ENCODE measurements around the gene MMP3.

DNA sequence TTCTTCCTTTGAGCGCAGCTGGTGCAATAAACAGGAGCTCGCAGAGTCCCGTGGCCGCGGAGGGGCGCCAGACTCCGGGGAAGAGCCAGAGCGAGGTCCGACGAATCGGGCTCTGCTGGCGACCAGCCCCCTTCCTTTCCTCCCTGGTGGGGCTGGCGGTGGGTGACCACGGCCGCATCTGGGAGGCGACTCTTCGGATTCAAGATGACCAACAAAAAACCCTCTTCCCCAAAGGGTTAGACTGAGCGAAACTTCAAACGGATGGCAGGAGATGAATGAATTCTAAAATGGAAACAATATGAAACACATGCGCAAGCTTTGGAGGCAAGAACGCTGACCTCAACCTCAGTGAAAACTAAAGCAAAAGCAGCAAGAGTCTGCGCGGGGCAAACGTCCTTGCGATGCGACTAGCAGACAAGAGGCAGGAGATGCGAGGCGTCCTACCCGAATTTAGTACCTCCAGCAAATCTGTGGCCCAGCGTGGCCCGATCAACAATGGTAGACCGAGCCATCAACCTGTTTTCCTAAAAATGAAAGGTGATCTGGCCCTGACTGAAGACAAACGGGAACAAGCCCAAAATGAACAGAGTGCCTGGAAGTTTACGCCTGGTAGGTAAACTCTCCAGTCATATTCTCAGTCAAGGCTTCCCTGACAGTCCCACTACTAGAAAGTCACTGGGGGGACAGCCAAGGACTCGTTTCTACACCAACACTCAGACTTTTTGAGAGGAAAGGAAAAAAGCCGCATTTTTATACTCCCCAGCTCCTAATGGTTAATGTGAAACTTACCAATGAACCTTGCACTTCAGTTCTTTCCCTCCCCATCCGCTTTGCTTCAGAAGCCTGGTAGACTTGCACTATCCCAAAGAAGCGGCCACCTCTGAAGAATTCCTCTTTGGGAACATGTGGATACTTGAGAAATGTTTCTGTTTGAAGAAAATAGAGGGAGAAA is 11.6 kb downstream of the MMP3 start:
- TF ChIP-seq, protein P1, sequence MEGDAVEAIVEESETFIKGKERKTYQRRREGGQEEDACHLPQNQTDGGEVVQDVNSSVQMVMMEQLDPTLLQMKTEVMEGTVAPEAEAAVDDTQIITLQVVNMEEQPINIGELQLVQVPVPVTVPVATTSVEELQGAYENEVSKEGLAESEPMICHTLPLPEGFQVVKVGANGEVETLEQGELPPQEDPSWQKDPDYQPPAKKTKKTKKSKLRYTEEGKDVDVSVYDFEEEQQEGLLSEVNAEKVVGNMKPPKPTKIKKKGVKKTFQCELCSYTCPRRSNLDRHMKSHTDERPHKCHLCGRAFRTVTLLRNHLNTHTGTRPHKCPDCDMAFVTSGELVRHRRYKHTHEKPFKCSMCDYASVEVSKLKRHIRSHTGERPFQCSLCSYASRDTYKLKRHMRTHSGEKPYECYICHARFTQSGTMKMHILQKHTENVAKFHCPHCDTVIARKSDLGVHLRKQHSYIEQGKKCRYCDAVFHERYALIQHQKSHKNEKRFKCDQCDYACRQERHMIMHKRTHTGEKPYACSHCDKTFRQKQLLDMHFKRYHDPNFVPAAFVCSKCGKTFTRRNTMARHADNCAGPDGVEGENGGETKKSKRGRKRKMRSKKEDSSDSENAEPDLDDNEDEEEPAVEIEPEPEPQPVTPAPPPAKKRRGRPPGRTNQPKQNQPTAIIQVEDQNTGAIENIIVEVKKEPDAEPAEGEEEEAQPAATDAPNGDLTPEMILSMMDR (IDR thresholded peaks at IDR 0.05): no peak
- no peak for TF ChIP-seq POLR2A (IDR thresholded peaks at IDR 0.05)
